Measurements from ENCODE around the gene TNFRSF6B.
A peak's percentile ranks its signal among the peaks of the same experiment; 100 is the strongest.

The TNFRSF6B gene

DNA sequence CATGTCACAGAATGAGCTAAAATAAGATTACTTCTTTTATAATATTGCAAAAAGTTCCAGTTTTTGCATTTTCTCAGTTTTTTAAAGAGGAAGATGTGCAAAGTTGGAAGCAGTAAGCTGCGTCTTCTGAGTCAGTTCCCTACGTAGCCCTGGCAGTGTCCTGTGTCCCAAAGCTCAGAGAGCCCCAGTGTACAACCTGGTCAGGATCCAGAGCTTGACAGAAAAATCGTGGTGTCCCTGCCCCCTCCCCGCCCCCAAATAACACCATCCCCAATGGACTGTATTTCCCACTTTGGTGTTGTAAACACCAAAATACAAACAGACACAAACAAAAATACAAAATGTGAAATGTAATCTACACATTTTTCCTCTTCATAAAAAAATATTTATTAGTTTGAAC is 47.7 kb downstream of the TNFRSF6B start:
- intact Hi-C loops (cut with DNase I) = no loop called here

DNA sequence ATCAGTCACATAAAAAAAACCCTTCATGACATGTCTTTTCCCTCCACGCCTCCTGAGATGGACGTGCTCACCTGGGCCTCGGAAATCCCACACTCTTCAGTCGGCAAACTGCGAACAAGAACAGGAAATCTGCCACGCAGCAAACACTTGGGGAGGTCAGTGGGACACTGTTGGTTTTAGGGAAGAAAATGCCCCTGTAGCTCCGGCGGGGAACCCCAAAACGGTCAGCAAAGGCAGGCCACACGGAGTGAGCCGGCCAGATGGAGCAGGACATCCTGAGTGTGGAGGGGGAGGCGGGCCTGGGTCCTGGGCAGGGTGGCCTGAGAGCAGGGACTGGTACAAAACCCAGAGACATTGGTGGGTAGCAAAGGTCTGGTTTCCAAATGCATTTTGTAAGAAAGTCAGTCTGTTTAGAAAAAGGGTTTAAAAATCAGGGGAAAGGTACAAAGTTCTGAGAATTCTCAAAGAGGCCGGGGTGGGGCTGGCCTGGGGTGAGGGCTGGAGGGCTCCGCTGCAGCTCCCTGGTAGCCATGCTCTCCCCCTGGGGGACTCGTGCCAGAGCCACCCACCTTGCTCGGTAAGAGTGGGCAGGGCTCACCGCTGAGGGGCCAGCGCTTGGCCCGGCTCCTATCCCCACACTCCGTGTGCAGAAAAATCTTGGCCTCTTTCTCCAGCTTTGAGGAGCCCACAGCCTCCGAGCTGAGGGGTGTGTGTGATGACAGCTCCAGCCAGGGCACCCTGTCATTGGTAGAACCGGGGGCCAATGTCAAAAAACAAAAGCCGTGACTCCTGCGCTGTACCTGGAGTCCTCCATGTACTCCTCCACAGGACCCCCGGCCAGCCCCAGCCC is 48.3 kb downstream of the TNFRSF6B start:
- intact Hi-C loops (cut with DNase I) = no loop called here
- DNase-seq = peak in 3 of 10 donors; percentile 71 to 78 (median 75)

More for the DNA sequence above, 47.7 kb downstream of the TNFRSF6B start:
- peak in 2 of 10 donors; percentile 20 to 58 for DNase-seq

DNA sequence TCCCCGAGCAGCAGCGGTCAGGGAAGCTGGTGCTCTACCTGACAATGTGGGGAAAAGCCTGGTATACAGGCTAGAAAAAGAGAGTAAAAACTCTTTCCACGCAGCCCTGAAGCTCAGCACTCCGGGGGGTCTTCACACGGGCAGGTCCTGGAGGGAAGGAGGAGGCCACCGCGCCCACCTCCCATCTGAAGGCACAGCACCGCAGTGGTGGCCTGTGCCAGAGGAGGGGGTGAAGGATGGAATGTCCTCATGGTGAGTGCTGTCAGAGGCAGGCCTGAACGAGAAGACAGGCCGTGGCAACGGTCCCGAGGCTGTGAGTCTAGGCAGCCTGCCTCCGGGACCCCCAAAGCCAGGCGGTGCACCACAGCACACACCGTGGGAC is 49.0 kb downstream of the TNFRSF6B start:
- peak in 3 of 10 donors; percentile 52 to 70 (median 58) for DNase-seq
- intact Hi-C loops (cut with DNase I) = no loop called here

DNA sequence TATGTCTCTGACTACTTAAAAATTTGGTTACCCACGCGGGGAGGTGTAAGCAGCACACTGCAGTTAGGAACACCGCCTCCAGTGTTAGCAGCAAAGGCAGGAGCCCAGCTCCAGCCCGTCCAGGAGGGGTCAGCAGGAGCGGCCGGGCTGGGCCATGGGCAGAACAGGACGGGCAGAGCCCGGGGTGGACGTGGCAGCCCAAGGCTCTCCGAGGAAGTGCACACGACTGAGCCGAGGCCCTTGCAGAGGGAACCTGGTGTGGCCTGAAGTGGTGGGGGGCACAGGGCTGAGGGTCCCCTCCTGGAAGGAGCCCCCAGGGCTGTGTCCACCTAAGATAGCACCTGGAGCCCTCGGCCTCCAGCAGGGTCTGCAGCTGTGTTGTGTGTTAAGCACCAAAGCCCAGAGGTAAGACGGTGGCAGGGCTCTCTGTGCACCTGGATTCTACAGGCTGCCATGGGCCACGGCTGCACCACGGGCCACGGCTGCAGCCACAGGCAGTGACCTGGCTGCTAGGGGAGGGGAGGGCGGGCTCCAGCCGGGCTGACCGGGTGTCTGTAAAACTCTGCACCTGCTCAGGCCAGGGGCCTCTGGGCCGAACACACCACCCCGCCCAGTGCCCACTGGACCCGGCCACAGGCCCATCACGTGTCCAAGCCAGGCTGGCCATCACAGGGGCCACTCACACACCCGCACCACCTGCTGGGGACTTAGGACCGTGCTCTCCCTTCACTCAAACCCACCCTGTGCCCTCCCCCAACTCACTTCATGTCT is 49.7 kb downstream of the TNFRSF6B start:
- intact Hi-C loops (cut with DNase I) = no loop called here
- DNase-seq = peak in 3 of 10 donors; percentile 67 to 82 (median 77)

DNA sequence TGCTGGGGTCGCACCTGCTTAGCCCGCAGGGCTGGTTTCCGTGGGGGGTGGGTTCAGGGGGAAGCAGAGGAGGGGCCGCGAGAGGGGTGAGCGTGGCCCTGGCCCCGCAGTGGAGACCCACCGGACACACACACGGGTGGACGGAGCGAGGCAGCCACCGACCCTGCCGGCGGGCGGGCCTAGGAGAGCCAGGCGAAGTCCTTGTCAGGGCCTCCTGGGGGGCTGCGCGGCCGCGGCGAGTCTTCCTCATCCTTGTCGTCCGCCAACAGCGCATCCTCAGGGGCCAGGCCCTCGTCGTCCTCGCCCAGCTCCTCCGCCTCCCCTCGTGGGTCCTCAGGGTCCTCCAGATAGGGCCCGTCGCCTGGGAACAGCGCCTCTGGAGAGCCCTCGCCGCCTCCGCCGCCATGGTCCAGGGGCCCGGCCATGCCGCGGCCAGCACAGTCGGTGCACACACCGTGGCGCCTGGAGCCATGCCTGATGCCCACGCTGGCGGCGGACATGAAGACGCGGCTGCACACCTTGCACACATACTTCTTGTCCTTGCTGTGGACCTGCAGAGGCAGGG is 50.4 kb downstream of the TNFRSF6B start:
- intact Hi-C loops (cut with DNase I) = no loop called here
- peak in 3 of 10 donors; percentile 64 to 83 (median 66) for DNase-seq

DNA sequence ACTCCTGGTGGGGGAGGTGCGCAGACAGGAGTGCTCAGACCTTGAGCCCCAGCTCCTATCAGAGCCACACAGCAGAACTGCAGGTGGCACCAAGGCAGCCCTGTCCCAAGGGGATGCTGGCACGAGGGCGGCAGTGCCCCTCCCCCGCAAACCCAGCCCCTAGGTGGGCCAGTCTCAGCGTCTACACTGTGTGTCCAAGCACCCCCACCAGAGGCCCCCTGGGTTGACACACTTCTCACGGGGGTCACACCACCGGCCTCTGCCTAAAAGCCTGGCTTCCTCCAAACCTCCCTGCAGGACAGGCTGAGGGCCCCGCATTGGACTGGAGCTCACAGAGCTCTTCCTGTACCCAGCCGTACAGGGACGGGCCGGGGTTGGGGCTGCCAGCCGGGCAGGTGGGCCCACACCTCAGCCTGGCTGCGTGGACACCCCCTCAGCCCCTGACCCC is 51.2 kb downstream of the TNFRSF6B start:
- DNase-seq = peak in 3 of 10 donors; percentile 60 to 72 (median 69)
- intact Hi-C loops (cut with DNase I) = no loop called here
